Tibial artery (tissue), 4 donors: ENCODE measurements around the gene MTMR4.

Source experiments
- DNase-seq, 2 donors: peaks; one replicate each; pipeline ENCODE4 v3.0.0-alpha.2; 2019
- H3K27ac ChIP-seq, 2 donors: fragments of 200-600 bp; sonication (generic) in 1 of 2; 1 replicate in 1 of 2; 2 replicates in 1 of 2; pipeline ENCODE4 v1.5.1; 2018 to 2019; ENCODE audit warnings: mild to moderate bottlenecking in 1 of 2
- H3K27me3 ChIP-seq, 2 donors: fragments of 200-600 bp; sonication (generic) in 1 of 2; one replicate each; pipeline versions ENCODE4 v1.5.1 to v1.6.0; 2016 to 2019
- H3K36me3 ChIP-seq, 3 donors: fragments of 200-600 bp; sonication (generic) in 2 of 3; one replicate each; pipeline ENCODE4 v1.5.1; 2016 to 2019; ENCODE audit warnings: mild to moderate bottlenecking in 2 of 3
- H3K4me1 ChIP-seq, 4 donors: fragments of 200-600 bp; sonication (generic) in 2 of 4; 1 replicate in 3 of 4; 2 replicates in 1 of 4; pipeline ENCODE4 v1.5.1; 2016 to 2019
- H3K4me3 ChIP-seq, 2 donors: fragments of 200-600 bp; sonication (generic) in 1 of 2; 1 replicate in 1 of 2; 2 replicates in 1 of 2; pipeline ENCODE4 v1.5.1; 2018 to 2019; ENCODE audit warnings: mild to moderate bottlenecking in 2 of 2
- H3K9me3 ChIP-seq, 3 donors: fragments of 200-600 bp; sonication (generic) in 1 of 3; one replicate each; pipeline ENCODE4 v1.5.1; 2016 to 2019
- intact Hi-C: fragments of 100-400 bp; cut with DNase I; formaldehyde crosslinking; loops from one replicate; pipeline ENCODE4 v1.15.0; 2023; ENCODE audit warnings: low total_unique reads
- TF ChIP-seq, protein P1 (sequence below), 2 experiments: fragments of 200-600 bp in 1 of 2; fragments of 450-650 bp in 1 of 2; IDR thresholded peaks; one replicate each; pipeline ENCODE4 v1.5.1; 2017 to 2019; ENCODE audit warnings: antibody characterized with exemption in 2 of 2, mild to moderate bottlenecking in 1 of 2, moderate library complexity in 1 of 2

Gene MTMR4

DNA sequence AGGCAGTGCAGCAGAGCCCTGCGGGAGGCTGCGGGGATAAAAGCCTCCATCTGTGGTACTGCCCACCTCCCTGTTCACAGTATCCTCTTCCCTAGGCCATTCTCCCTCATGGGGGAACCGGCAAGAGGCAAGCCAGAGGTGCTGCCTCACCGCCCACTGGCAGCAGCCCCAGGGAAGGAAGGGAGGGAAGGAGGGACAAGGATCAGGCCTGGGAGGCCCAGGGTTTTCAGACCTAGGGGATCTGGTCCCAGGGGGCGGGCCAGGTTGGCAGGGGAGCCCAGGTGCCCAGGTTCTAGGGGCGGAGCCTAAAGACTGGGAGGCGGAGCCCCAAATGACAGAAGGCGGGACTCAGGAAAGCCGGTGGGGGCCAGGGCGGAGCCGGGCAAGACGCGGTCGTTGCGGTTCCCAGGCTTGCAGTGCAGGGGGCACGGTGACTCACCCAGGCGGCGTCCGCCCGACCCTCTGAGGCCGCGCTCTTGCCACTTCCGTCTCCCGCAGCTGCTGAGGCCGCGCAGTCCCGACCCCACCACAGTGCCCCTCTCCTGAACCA is 3.0 kb upstream of the MTMR4 start:
- TF ChIP-seq, protein P1, sequence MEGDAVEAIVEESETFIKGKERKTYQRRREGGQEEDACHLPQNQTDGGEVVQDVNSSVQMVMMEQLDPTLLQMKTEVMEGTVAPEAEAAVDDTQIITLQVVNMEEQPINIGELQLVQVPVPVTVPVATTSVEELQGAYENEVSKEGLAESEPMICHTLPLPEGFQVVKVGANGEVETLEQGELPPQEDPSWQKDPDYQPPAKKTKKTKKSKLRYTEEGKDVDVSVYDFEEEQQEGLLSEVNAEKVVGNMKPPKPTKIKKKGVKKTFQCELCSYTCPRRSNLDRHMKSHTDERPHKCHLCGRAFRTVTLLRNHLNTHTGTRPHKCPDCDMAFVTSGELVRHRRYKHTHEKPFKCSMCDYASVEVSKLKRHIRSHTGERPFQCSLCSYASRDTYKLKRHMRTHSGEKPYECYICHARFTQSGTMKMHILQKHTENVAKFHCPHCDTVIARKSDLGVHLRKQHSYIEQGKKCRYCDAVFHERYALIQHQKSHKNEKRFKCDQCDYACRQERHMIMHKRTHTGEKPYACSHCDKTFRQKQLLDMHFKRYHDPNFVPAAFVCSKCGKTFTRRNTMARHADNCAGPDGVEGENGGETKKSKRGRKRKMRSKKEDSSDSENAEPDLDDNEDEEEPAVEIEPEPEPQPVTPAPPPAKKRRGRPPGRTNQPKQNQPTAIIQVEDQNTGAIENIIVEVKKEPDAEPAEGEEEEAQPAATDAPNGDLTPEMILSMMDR (IDR thresholded peaks at IDR 0.05) = no peak

DNA sequence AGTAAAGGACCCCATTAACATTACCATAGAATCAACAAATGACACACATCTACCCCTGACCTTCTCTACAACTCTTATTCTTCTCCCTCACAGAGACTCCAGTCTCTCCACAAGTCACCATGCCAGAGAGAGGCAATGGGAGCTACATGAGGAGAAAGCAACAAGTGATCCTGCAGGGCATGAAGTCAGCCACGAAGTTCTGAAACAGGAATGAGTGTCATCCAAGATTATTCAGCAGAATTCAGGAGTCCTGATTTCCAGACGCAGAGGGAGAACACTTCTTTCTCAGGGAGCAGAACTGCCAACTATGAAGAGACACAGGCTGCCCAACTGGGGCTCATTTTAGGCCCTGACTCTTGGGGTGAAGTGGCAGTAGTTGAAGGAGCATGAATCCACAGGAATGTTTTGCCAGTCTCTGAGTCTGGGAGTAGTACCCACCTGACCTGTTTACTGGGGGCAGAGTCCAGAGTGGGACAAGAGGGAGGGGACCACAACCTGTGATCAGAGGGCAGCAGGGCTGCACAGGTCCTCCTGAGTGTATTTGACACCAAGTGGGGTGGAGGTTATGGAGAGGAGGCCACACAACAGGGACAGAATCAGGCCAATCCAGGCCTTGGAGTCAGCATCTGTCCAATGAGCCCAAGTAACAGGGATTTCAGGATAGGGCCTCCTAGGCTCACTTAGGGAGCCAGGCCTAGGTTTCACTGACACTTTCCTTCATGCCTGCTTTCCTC is 2.4 kb upstream of the MTMR4 start:
- Histone ChIP-seq H3K4me3 (peak overlapping the region; percentile 61 to 85), H3K36me3 (peaks cover 8 to 23% (median 10%) of the 10 kb centered on the region in 3 donors), H3K27ac (peak overlapping the region; percentile 93 to 97), H3K27me3 (no peaks in the 10 kb centered on the region), H3K9me3 (no peaks in the 10 kb centered on the region), H3K4me1 (peaks cover 0 to 57% (median 36%) of the 10 kb centered on the region in 4 donors)
- DNase-seq = no peak
- TF ChIP-seq, protein P1 (IDR thresholded peaks at IDR 0.05) = no peak
- intact Hi-C loops = loop anchor here (10.0 kb wide), 3 partner anchors 162 to 488 kb away; partner anchors contain the start of genes DYNLL2 and SUPT4H1

More for the DNA sequence above, 3.0 kb upstream of the MTMR4 start:
- no peaks in the 10 kb centered on the region for H3K27me3 ChIP-seq
- peaks cover 0 to 55% (median 36%) of the 10 kb centered on the region in 4 donors for H3K4me1 ChIP-seq
- no peak for DNase-seq
- H3K36me3 ChIP-seq = peaks cover 1 to 23% (median 4%) of the 10 kb centered on the region in 3 donors
- H3K27ac ChIP-seq = peak overlapping the region; percentile 93 to 97
- intact Hi-C loops = loop anchor here (10.0 kb wide), 3 partner anchors 163 to 487 kb away; partner anchors contain the start of genes DYNLL2 and SUPT4H1
- no peaks in the 10 kb centered on the region for H3K9me3 ChIP-seq
- peak overlapping the region; percentile 61 to 85 for H3K4me3 ChIP-seq

DNA sequence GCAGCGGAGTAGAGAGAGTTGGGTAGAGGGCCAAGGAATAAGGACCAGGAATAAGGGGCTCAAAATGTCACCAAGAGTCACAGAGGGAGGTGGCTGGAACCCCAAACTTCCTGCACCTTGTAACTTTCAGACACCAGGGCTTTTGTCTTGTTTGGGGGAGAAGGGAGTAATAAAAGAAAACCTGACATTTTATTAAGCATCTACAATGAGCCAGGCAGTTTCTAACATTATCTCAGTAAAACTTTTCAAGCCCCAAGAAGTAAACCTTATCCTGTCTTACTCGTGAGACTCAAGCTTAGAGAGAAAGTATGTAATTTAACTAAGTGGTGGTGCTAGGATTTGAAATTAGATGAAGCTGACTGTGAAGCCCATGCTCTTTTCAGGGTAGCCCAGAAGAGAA is 848 bp upstream of the MTMR4 start:
- no peak for DNase-seq
- intact Hi-C loops = loop anchor here (10.0 kb wide), 3 partner anchors 160 to 490 kb away; partner anchors contain the start of genes DYNLL2 and SUPT4H1
- Histone ChIP-seq H3K9me3 (no peaks in the 10 kb centered on the region), H3K27me3 (no peaks in the 10 kb centered on the region), H3K4me3 (peak overlapping the region; percentile 64 to 79), H3K36me3 (peaks cover 22 to 33% (median 24%) of the 10 kb centered on the region in 3 donors), H3K27ac (peak overlapping the region; percentile 87 to 93), H3K4me1 (peaks cover 0 to 57% (median 36%) of the 10 kb centered on the region in 4 donors)
- TF ChIP-seq, protein P1 (IDR thresholded peaks at IDR 0.05) = no peak

DNA sequence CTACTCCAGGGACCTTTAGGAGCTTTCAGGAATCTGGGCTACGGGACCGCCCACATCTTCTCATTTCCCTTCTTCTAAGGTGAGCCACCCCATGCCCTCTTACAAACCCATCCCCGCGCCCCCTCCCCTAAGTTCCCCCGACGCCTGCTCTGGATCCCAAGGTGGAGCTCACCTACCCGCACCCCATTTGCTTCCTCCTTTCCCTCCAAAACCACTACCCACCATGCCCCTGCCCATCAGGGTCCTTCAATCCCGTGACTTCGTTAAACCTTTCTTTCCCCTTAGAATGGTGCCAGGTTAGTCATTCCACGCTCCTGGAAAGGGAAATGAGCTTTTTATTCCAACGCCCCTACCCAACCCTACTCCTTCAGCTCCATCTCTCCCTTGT is 326 bp upstream of the MTMR4 start:
- Histone ChIP-seq H3K27me3 (no peaks in the 10 kb centered on the region), H3K27ac (peak overlapping the region; percentile 87 to 93), H3K4me3 (peak overlapping the region; percentile 64 to 79), H3K36me3 (peaks cover 27 to 38% (median 29%) of the 10 kb centered on the region in 3 donors), H3K4me1 (peaks cover 0 to 56% (median 36%) of the 10 kb centered on the region in 4 donors), H3K9me3 (no peaks in the 10 kb centered on the region)
- TF ChIP-seq, protein P1 (IDR thresholded peaks at IDR 0.05) = no peak
- DNase-seq = no peak
- intact Hi-C loops = loop anchor here (10.0 kb wide), 3 partner anchors 160 to 490 kb away; partner anchors contain the start of genes DYNLL2 and SUPT4H1

DNA sequence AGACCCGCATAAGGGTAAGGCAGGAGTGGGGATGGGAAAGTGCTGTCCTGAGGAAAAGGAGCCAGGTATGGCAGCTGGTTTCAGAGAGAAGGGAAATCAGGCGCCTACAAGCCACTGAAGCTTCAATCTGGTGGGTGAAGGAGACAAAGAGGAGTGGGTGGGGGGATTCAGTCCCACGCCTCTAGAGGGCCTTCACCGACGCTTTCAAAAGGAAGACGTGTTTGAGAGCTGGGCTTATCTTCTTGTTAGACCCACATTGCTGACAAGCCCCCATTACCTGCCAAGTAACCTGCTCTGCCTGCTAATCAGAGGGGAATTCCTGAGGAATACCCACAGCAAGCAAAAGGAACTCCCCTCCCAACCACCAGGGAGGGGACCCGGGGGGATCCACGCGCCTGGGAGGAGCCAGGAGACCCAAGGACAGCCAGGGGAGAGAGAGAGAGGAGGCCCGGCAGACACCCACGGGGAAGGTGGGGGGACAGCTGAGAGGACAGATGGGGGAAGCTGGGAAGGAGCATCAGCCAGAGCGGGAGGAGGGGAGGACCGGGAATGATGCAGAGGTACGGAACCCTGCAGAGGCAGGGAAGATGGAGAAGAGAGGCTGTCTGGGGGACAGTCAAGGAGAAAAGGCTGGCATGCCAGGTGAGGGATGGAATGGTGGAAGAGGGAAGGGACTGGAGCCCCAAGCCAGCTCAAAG is 1.0 kb downstream of the MTMR4 start:
- Histone ChIP-seq H3K4me1 (peaks cover 0 to 49% (median 33%) of the 10 kb centered on the region in 4 donors), H3K4me3 (peak overlapping the region; percentile 64 to 79), H3K36me3 (peaks cover 39 to 51% (median 42%) of the 10 kb centered on the region in 3 donors), H3K9me3 (no peaks in the 10 kb centered on the region), H3K27ac (peak overlapping the region; percentile 87 to 93), H3K27me3 (no peaks in the 10 kb centered on the region)
- TF ChIP-seq, protein P1 (IDR thresholded peaks at IDR 0.05) = no peak
- no peak for DNase-seq
- intact Hi-C loops = loop anchor here (10.0 kb wide), 3 partner anchors 159 to 491 kb away; partner anchors contain the start of genes DYNLL2 and SUPT4H1
